GM12874 (cell line): ENCODE data around the gene OFD1.

Experiments
- CTCF ChIP-seq: IDR thresholded peaks from 2 replicates; pipeline ENCODE4 v1.5.1; 2011; ENCODE audit warnings: low read depth, mild to moderate bottlenecking, control low read depth, low read length, moderate library complexity; ENCODE audit not compliant: insufficient read depth

OFD1 gene

GRCh38 chrX:13790206-13791131 lies 55.9 kb downstream of the OFD1 start:
- no peak for TF ChIP-seq CTCF

DNA sequence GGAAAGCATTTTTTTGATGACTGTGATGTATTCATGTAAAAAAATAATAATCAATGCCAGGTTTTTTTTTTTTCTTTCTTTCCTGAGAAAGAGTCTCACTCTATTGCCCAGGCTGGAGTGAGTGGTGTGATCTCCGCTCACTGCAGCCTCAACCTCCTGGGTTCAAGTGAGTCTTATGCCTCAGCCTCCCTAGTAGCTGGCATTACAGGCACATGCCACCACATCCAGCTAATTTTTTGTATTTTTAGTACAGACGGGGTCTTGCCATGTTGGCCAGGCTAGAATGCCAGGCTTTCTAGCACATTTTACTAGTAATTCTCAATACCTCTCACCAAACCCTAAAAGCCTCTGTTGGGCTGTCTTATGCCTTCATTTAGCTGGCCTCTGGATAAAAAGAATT lies 56.6 kb downstream of the OFD1 start:
- TF ChIP-seq CTCF = no peak

DNA sequence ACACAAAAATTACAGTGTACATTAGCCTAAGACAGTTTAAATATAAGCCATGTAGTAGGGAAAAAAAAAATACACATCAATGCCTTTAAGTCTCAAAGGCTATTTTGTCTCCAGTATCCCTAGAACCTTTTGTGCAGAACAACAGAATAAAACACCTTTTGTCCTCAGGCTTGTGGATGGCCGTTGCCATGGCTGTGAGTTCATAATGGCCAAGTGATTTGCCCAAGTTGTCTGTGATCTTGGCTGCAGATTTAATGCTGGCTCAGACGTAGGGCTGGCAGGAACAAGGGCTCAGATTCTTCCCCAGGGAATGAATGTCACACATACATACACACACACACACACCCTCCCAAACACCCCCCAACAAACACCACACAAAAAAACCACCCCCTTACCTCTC lies 57.0 kb downstream of the OFD1 start:
- no peak for TF ChIP-seq CTCF

DNA sequence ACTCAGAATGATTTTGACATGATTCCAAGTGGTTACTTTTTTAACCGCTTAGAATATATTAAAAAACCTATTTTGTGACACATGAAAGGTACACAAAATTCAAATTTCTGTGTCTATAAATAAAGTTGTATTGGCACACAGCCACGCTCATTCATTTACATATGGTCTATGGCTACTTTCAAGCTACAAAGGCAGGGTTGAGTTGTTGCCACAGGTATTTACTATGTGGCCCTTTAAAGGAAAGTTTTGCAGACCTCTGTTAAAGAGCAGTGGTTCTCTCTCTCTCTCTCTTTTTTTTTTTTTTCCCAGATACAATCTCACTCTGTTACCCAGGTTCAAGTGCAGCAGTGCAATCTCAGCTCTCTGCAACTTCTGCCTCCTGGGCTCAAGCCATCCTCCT lies 59.3 kb downstream of the OFD1 start:
- no peak for TF ChIP-seq CTCF

GRCh38 chrX:13794417-13794816 lies 59.9 kb downstream of the OFD1 start:
- TF ChIP-seq CTCF = no peak

DNA sequence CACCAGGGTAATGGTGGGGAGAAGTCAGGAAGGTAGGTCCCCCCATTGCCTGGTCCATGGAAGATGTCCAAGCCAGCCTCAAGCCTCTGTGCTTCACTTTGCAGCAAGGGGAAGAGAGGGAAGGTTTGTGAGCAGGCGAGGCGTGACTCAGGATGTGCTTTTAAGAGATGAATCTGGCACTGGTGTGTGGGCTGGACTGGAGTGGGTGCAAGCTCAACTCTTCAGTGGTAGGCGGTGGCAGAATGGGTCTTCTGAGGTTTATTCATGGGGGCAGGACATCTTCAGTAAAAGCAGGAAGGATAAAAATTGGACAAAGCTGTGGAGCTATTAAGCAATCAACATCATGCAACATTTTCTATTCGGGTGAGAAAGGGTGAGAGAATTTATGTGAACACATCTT lies 63.0 kb downstream of the OFD1 start:
- no peak for TF ChIP-seq CTCF

GRCh38 chrX:13798184-13798583 lies 63.6 kb downstream of the OFD1 start:
- no peak for TF ChIP-seq CTCF

DNA sequence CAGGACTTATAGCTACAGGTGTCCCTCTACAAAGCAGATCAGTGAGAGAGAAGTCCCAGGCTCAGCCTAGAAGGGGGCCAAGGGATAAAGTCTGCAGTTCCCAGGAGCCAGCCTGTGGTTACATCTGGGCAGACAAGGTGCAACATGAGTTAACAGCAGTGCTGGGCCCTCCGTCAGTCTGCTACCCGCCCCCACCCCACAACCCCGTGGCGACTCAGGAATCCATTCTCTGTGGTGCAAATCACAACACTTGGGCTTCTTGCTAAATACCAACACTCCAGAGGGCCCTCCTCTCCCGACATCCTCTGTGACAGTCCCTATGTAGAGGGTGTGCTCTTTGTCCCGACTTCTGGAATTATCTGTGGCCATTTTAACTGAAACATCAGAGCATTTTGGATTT lies 68.6 kb downstream of the OFD1 start:
- no peak for TF ChIP-seq CTCF
